NCI-H82 treated with DMSO at 0.1 percent for 48 hours (cell line): ENCODE data around the gene PTPRG.
"Not testable (repeated sequence)": the region's sequence is repeated elsewhere in the genome, so short reads cannot be mapped to it uniquely, and the experiment has no call there.

Experiments
- DNase-seq: peaks from one replicate; lab custom pipeline; 2025; ENCODE audit not compliant: unreplicated experiment; lab: John Stamatoyannopoulos, UW

The PTPRG gene

GRCh38 chr3:61716693-61717092 is 155.3 kb downstream of the PTPRG start:
- not testable (repeated sequence) for DNase-seq

GRCh38 chr3:61718565-61718964 is 157.2 kb downstream of the PTPRG start:
- no peak for DNase-seq

GRCh38 chr3:61719278-61719977 is 158.1 kb downstream of the PTPRG start:
- DNase-seq: no peak

GRCh38 chr3:61723038-61723437 is 161.7 kb downstream of the PTPRG start:
- no peak for DNase-seq

- DNase-seq: no peak
Measured at GRCh38 chr3:61724183-61724582, 162.8 kb downstream of the PTPRG start.

GRCh38 chr3:61724801-61725200 is 163.4 kb downstream of the PTPRG start:
- no peak for DNase-seq

GRCh38 chr3:61725851-61726333 is 164.5 kb downstream of the PTPRG start:
- DNase-seq: no peak

- no peak for DNase-seq
Measured at GRCh38 chr3:61727435-61727834, 166.1 kb downstream of the PTPRG start.

- DNase-seq: peak; percentile 57
Measured at GRCh38 chr3:61729038-61729634, 167.8 kb downstream of the PTPRG start.

GRCh38 chr3:61730056-61730455 is 168.7 kb downstream of the PTPRG start:
- no peak for DNase-seq

GRCh38 chr3:61730577-61731231 is 169.3 kb downstream of the PTPRG start:
- DNase-seq: no peak

- DNase-seq: no peak
Measured at GRCh38 chr3:61733000-61733399, 171.6 kb downstream of the PTPRG start.

- peak; percentile 8 for DNase-seq
Measured at GRCh38 chr3:61733876-61734275, 172.5 kb downstream of the PTPRG start.

- DNase-seq: no peak
Measured at GRCh38 chr3:61734749-61735686, 173.6 kb downstream of the PTPRG start.

GRCh38 chr3:61736506-61736905 is 175.1 kb downstream of the PTPRG start:
- no peak for DNase-seq

GRCh38 chr3:61739640-61740039 is 178.3 kb downstream of the PTPRG start:
- no peak for DNase-seq

- no peak for DNase-seq
Measured at GRCh38 chr3:61740494-61740893, 179.1 kb downstream of the PTPRG start.

GRCh38 chr3:61741551-61741950 is 180.2 kb downstream of the PTPRG start:
- no peak for DNase-seq

- DNase-seq: no peak
Measured at GRCh38 chr3:61742006-61742405, 180.6 kb downstream of the PTPRG start.

- DNase-seq: no peak
Measured at GRCh38 chr3:61743067-61743466, 181.7 kb downstream of the PTPRG start.

- no peak for DNase-seq
Measured at GRCh38 chr3:61743686-61744242, 182.4 kb downstream of the PTPRG start.
